Stimulated activated CD4-positive, alpha-beta T cell treated with anti-CD3 and anti-CD28 coated beads, Interleukin-2, amount 100 ng/mL, for 48 hours (primary cell): ENCODE results near the gene SAMD7.

Experiments used
- DNase-seq, 2 donors: peaks; one replicate each; pipeline ENCODE4 v3.0.0-alpha.2; 2020

SAMD7 gene

GRCh38 chr3:169914321-169914720 lies 2.9 kb downstream of the SAMD7 start:
- DNase-seq: no peak

- DNase-seq: no peak
Measured at GRCh38 chr3:169923189-169923588, 11.8 kb downstream of the SAMD7 start.

GRCh38 chr3:169923831-169924230 lies 12.5 kb downstream of the SAMD7 start:
- DNase-seq: no peak

- no peak for DNase-seq
Measured at GRCh38 chr3:169929830-169930519, 18.6 kb downstream of the SAMD7 start.

GRCh38 chr3:169930843-169931242 lies 19.5 kb downstream of the SAMD7 start:
- no peak for DNase-seq

GRCh38 chr3:169931747-169932520 lies 20.6 kb downstream of the SAMD7 start:
- DNase-seq: no peak

GRCh38 chr3:169939320-169939719 lies 27.9 kb downstream of the SAMD7 start:
- DNase-seq: no peak

GRCh38 chr3:169939751-169940150 lies 28.4 kb downstream of the SAMD7 start:
- DNase-seq: no peak

GRCh38 chr3:169940470-169941181 lies 29.3 kb downstream of the SAMD7 start:
- DNase-seq: no peak

GRCh38 chr3:169945313-169945712 lies 33.9 kb downstream of the SAMD7 start:
- DNase-seq: peak; percentile 25 to 28

GRCh38 chr3:169946336-169946735 lies 35.0 kb downstream of the SAMD7 start:
- no peak for DNase-seq

GRCh38 chr3:169948559-169949448 lies 37.4 kb downstream of the SAMD7 start:
- DNase-seq: no peak

- DNase-seq: no peak
Measured at GRCh38 chr3:169952045-169952444, 40.7 kb downstream of the SAMD7 start.

GRCh38 chr3:169953462-169954141 lies 42.2 kb downstream of the SAMD7 start:
- no peak for DNase-seq

GRCh38 chr3:169954142-169954756 lies 42.9 kb downstream of the SAMD7 start:
- DNase-seq: no peak

- DNase-seq: no peak
Measured at GRCh38 chr3:169955406-169955805, 44.0 kb downstream of the SAMD7 start.

GRCh38 chr3:169964176-169964575 lies 52.8 kb downstream of the SAMD7 start:
- DNase-seq: no peak

GRCh38 chr3:169965562-169966427 lies 54.4 kb downstream of the SAMD7 start:
- DNase-seq: no peak

- DNase-seq: peak; percentile 94 to 95
Measured at GRCh38 chr3:169966428-169966950, 55.1 kb downstream of the SAMD7 start, which contains the start of gene SEC62. TSS of gene SEC62 (plus strand) at chr3:169966807. CDS start at chr3:169966823, 16 bp downstream.
